ENCODE measurements around the gene DENND4B. TPM values are rescaled to one million over a fixed set of nuclear protein-coding genes. Genes with fewer than 3 reads are reported as not detected.

DENND4B gene
- total and polyA plus RNA-seq, 9 of the 15 experiments (the other 6 are each of a cell fraction or from before 2014, with no cell fraction given): 9.5 to 80.5 (median 23.1) TPM

- TF ChIP-seq, protein P1, sequence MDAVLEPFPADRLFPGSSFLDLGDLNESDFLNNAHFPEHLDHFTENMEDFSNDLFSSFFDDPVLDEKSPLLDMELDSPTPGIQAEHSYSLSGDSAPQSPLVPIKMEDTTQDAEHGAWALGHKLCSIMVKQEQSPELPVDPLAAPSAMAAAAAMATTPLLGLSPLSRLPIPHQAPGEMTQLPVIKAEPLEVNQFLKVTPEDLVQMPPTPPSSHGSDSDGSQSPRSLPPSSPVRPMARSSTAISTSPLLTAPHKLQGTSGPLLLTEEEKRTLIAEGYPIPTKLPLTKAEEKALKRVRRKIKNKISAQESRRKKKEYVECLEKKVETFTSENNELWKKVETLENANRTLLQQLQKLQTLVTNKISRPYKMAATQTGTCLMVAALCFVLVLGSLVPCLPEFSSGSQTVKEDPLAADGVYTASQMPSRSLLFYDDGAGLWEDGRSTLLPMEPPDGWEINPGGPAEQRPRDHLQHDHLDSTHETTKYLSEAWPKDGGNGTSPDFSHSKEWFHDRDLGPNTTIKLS (IDR thresholded peaks at IDR 0.05; ENCODE audit: borderline replicate concordance, low read depth): 0 out of 2 replicates have a peak, but pooled peaks have one; percentile 11
- TF ChIP-seq SMARCB1 (IDR thresholded peaks at IDR 0.05; ENCODE audit: insufficient read length, low read depth): no peak
- 0 out of 2 replicates have a peak, but pooled peaks have one; percentile 6 for TF ChIP-seq RUNX1 (IDR thresholded peaks at IDR 0.05; ENCODE audit: low read depth)
- no peak for TF ChIP-seq PREB (CRISPR knock-in tag; IDR thresholded peaks at IDR 0.05)
- no peak for TF ChIP-seq STAT6 (CRISPR knock-in tag; IDR thresholded peaks at IDR 0.05)
- TF ChIP-seq BRD4 (IDR thresholded peaks at IDR 0.05): 0 out of 2 replicates have a peak, but pooled peaks have one; percentile 43
- TF ChIP-seq KLF1 (tag; IDR thresholded peaks at IDR 0.05): no peak
- no peak for TF ChIP-seq HIVEP1 (CRISPR knock-in tag; IDR thresholded peaks at IDR 0.05)
- peak in 1 of 2 experiments; percentile 74; a peak in 2 of 4 replicates for TF ChIP-seq SIN3A (IDR thresholded peaks at IDR 0.05; ENCODE audit: borderline replicate concordance in 2 of 2, control insufficient read depth in 1 of 2, low read depth in 2 of 2, low read length in 2 of 2)
- no peak for TF ChIP-seq SNAPC5 (CRISPR knock-in tag; IDR thresholded peaks at IDR 0.05)
- TF ChIP-seq KDM2B (CRISPR knock-in tag; IDR thresholded peaks at IDR 0.05): no peak
- no peak for TF ChIP-seq IFI16 (CRISPR knock-in tag; IDR thresholded peaks at IDR 0.05)
- TF ChIP-seq GTF2B (IDR thresholded peaks at IDR 0.05; ENCODE audit: extremely low read depth, insufficient read length): no peak
- TF ChIP-seq ETV1 (tag; conservative IDR thresholded peaks at IDR 0.05; ENCODE audit: low read depth): no peak; the same call in 1 of the 2 replicates
- no peak for TF ChIP-seq U2AF1 (optimal IDR thresholded peaks at IDR 0.05; ENCODE audit: low read depth, low read length)
- TF ChIP-seq SAFB (IDR thresholded peaks at IDR 0.05; ENCODE audit: borderline replicate concordance, low read depth, low read length): no peak
- no peak for TF ChIP-seq ETS2 (tag; IDR thresholded peaks at IDR 0.05; ENCODE audit: borderline replicate concordance, poor library complexity, severe bottlenecking)
- TF ChIP-seq NR2C2 (CRISPR knock-in tag; IDR thresholded peaks at IDR 0.05): peak; percentile 74; the same call in 1 of the 2 replicates
- no peak; the same call in 1 of the 2 replicates for TF ChIP-seq NR2C2 (tag; IDR thresholded peaks at IDR 0.05)
- no peak for TF ChIP-seq NR2F6 (CRISPR knock-in tag; IDR thresholded peaks at IDR 0.05)
These were observed 510 bp downstream of the DENND4B start (continued) for GRCh38 chr1:153945795-153946621.

Data from K562 (cell line).